HEK293T (cell line): ENCODE data around the gene MAPK8IP1.

Experiments used
- CTCF ChIA-PET: fragments of 350-600 bp; formaldehyde crosslinking; extraction: SDS; loops from one replicate; lab custom pipeline; 2021; ENCODE audit warnings: antibody characterized with exemption, inconsistent platforms; lab: Yijun Ruan, JAX
- POLR2A ChIA-PET: fragments of 350-600 bp; formaldehyde crosslinking; extraction: SDS; loops from one replicate; lab custom pipeline; 2020; ENCODE audit warnings: antibody characterized with exemption, inconsistent platforms; lab: Yijun Ruan, JAX
- DNase-seq: peaks from one replicate; pipeline ENCODE4 v3.0.0; 2012; ENCODE audit warnings: mixed read lengths; ENCODE audit errors: extremely low spot score
- ARNT ChIP-seq: fragments of 450-650 bp; IDR thresholded peaks from 2 replicates; pipeline ENCODE4 v1.6.1; 2017; ENCODE audit warnings: mild to moderate bottlenecking
- BHLHE40 ChIP-seq: fragments of 450-650 bp; IDR thresholded peaks from 2 replicates; pipeline ENCODE4 v1.6.1; 2016; ENCODE audit warnings: mild to moderate bottlenecking, moderate library complexity, borderline replicate concordance
- CTBP1 ChIP-seq: fragments of 450-650 bp; IDR thresholded peaks from 2 replicates; pipeline ENCODE4 v1.6.1; 2016; ENCODE audit warnings: borderline replicate concordance
- ELF4 ChIP-seq: fragments of 450-650 bp; IDR thresholded peaks from 2 replicates; pipeline ENCODE4 v1.6.1; 2017; ENCODE audit warnings: antibody characterized with exemption
- FOXA1 ChIP-seq: fragments of 450-650 bp; IDR thresholded peaks from 2 replicates; pipeline ENCODE4 v1.6.1; 2016; ENCODE audit warnings: mild to moderate bottlenecking
- FOXK2 ChIP-seq: fragments of 450-650 bp; IDR thresholded peaks from 2 replicates; pipeline ENCODE4 v1.6.1; 2016; ENCODE audit warnings: mild to moderate bottlenecking
- FOXM1 ChIP-seq: fragments of 450-650 bp; IDR thresholded peaks from 2 replicates; pipeline ENCODE4 v1.6.1; 2017; ENCODE audit warnings: mild to moderate bottlenecking, borderline replicate concordance
- HDGF ChIP-seq: fragments of 450-650 bp; IDR thresholded peaks from 2 replicates; pipeline ENCODE4 v1.6.1; 2017; ENCODE audit warnings: antibody characterized with exemption, borderline replicate concordance
- L3MBTL2 ChIP-seq: fragments of 450-650 bp; conservative IDR thresholded peaks from 2 replicates; pipeline ENCODE4 v1.6.1; 2016; ENCODE audit warnings: mild to moderate bottlenecking
- LEF1 ChIP-seq: fragments of 450-650 bp; IDR thresholded peaks from 2 replicates; pipeline ENCODE4 v1.6.1; 2017; ENCODE audit warnings: mild to moderate bottlenecking, borderline replicate concordance
- NFRKB ChIP-seq: fragments of 450-650 bp; IDR thresholded peaks from 2 replicates; pipeline ENCODE4 v1.6.1; 2016; ENCODE audit warnings: mild to moderate bottlenecking, moderate library complexity
- SP1 ChIP-seq: fragments of 450-650 bp; IDR thresholded peaks from 2 replicates; pipeline ENCODE4 v1.6.1; 2017
- SUZ12 ChIP-seq: fragments of 450-650 bp; IDR thresholded peaks from 2 replicates; pipeline ENCODE4 v1.6.1; 2016; ENCODE audit warnings: mild to moderate bottlenecking
- TARDBP ChIP-seq: fragments of 450-650 bp; IDR thresholded peaks from 2 replicates; pipeline ENCODE4 v1.6.1; 2016
- ZNF384 ChIP-seq: fragments of 450-650 bp; IDR thresholded peaks from 2 replicates; pipeline ENCODE4 v1.6.1; 2016
- TF ChIP-seq, protein P1 (sequence below): fragments of 450-650 bp; IDR thresholded peaks from 2 replicates; pipeline ENCODE4 v1.6.1; 2016

The MAPK8IP1 gene

DNA sequence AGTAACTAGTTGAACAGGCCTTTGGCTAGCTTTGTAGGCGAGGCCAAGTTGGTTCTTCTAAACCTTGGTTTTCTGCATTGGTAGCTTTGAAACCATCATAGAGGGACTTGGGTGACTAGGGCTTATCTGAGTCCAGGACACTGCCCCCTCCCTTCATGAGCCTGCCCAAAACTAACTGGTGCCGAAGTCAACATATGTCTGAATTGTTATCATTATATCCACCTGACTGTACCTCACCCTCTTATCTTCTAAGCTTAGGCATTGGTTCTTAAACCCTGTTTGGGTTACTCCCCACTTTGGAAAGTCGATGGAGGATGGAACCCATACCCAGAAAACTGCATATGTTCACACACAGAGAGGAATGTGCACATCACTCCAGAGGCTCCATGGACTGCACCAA lies 7.6 kb upstream of the MAPK8IP1 start:
- DNase-seq = no peak
- CTCF ChIA-PET = no interaction called here
- TF ChIP-seq LEF1 (no peak), ARNT (no peak), TARDBP (no peak), CTBP1 (no peak), L3MBTL2 (no peak), FOXK2 (no peak), SUZ12 (no peak), NFRKB (no peak), ZNF384 (no peak), BHLHE40 (no peak), FOXA1 (no peak), HDGF (no peak), SP1 (no peak)
- TF ChIP-seq, protein P1, sequence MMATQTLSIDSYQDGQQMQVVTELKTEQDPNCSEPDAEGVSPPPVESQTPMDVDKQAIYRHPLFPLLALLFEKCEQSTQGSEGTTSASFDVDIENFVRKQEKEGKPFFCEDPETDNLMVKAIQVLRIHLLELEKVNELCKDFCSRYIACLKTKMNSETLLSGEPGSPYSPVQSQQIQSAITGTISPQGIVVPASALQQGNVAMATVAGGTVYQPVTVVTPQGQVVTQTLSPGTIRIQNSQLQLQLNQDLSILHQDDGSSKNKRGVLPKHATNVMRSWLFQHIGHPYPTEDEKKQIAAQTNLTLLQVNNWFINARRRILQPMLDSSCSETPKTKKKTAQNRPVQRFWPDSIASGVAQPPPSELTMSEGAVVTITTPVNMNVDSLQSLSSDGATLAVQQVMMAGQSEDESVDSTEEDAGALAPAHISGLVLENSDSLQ = no peak
- POLR2A ChIA-PET = no interaction called here

DNA sequence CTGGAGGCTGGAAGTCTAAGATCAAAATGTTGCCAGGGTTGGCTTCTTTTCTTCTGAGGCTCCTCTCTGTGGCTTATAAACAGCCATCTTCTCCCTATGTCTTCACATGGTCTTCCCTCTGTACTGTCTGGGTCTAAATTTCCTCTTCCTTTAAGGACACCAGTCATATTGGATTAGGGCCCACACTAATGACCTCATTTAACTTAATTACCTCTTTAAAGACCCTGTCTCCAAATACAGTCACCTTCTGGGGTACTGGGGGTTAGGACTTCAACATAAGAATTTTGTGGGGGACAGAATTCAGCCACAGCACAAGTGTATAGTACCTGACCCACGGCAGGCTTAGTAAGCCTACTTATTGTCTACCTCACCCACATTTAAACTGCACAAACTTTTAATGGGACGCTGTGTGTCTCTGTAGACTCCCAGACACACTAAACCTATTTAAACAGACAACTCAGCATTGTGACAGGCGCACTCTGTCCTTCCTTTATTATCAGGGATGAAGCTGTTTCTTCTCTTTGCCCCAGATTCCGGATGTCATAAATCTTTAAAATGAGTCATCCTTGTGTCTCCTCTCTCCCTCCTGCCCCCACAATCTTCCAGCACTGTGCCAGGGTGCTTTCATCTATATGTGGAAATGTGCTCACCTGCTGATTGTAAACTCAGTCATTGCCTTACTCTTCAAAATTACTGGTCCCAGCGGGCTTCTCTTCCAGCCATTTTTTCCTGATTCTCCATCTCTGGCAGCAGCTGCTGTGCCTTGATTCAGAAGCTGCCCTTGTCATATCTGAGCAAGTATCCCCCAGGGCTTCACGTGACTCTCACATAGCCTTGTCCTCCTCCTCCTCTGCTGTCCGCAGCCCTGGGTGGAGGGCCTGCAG lies 5.4 kb upstream of the MAPK8IP1 start:
- CTCF ChIA-PET = no interaction called here
- no peak for DNase-seq
- TF ChIP-seq CTBP1 (no peak), ARNT (no peak), LEF1 (no peak), ELF4 (no peak), BHLHE40 (no peak), TARDBP (no peak), FOXA1 (no peak), SUZ12 (no peak), NFRKB (no peak), FOXM1 (no peak), HDGF (no peak)
- TF ChIP-seq, protein P1 = no peak
- POLR2A ChIA-PET = interaction anchor here (1.3 kb wide), 1 partner anchor 9 kb away, joined by 3 read pairs; no protein-coding TSS in a partner anchor

DNA sequence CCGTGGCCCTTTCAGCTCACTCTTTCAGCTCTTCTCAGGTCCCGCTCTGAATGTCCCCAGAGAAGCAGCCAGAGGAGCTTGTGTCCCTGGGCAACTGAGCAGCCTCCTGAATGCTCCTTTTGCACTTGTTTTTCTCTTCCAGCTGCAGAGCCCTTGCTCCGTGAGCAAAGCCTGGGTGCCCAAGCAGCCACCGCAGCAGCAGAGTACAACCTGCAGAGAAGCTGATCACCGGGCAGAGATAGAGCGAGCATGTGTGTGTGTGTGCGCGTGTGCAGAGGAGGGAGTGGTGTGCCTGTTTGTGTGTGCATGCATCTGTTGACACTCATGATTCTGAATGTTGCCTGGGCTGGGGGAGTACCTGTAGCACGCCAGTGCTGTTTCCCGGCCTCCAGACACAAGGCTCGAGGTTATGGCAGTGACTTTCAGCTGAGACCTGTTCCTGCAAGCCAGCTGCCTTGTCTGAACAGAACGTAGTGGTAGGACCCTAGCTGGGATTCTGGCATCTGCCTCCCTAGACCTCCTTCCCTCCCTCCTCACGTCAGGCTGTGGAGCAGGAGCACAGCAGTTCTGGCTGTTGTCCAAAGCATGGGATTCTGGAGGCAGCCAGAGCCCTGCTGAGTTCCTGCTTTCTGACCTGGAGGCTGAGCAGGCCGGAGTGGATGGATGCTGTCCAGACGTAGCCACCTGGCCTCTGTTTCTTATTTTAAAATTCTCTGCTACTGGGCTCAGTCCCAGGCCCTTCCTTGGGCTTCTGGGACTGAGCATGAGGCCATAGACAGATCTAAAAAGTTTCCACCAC lies 4.5 kb upstream of the MAPK8IP1 start:
- POLR2A ChIA-PET = interaction anchor here (1.3 kb wide), 1 partner anchor 10 kb away, joined by 3 read pairs; no protein-coding TSS in a partner anchor
- DNase-seq = no peak
- TF ChIP-seq ARNT (no peak), FOXK2 (no peak), TARDBP (no peak), LEF1 (no peak)
- CTCF ChIA-PET = no interaction called here

GRCh38 chr11:45881708-45882368 lies 3.6 kb upstream of the MAPK8IP1 start:
- TF ChIP-seq ELF4 = no peak
- no peak for TF ChIP-seq LEF1
- no peak for TF ChIP-seq ZNF384
- no peak for TF ChIP-seq HDGF
- ChIA-PET POLR2A (interaction anchor here (1.3 kb wide), 1 partner anchor 11 kb away, joined by 3 read pairs; no protein-coding TSS in a partner anchor), CTCF (no interaction called here)
- DNase-seq = no peak

GRCh38 chr11:45884596-45885185 lies 760 bp upstream of the MAPK8IP1 start:
- ChIA-PET CTCF (interaction anchor here (1.2 kb wide), 1 partner anchor 12 kb away, joined by 3 read pairs; no protein-coding TSS in a partner anchor), POLR2A (interaction anchor here (1.1 kb wide), 1 partner anchor 12 kb away, joined by 3 read pairs; no protein-coding TSS in a partner anchor)
- no peak for DNase-seq
- TF ChIP-seq ELF4 (no peak), CTBP1 (no peak), NFRKB (no peak), HDGF (no peak), SP1 (no peak), FOXA1 (no peak), BHLHE40 (no peak), L3MBTL2 (no peak)
- TF ChIP-seq, protein P1 = no peak
